Measurements from ENCODE around the gene SASH1. TPM values are rescaled to one million over a fixed set of nuclear protein-coding genes. Genes with fewer than 3 reads are reported as not detected.

SASH1 gene
- total and polyA plus RNA-seq, 2 experiments from 2014 or later, result 7.5 to 7.8 TPM

- Histone ChIP-seq H4K20me1 (ENCODE audit: insufficient read depth, poor library complexity, severe bottlenecking) (no peaks in the 10 kb centered on the region), H3K4me1 (ENCODE audit: insufficient read depth) (no peaks in the 10 kb centered on the region), H3K27ac (no peak overlapping the region), H3K4me3 (no peak overlapping the region), H3K9me3 (ENCODE audit: low read depth) (no peaks in the 10 kb centered on the region), H3K27me3 (no peaks in the 10 kb centered on the region), H3K9me2 (replicated peaks; ENCODE audit: insufficient read depth) (no peaks in the 10 kb centered on the region), H3K36me3 (replicated peaks; ENCODE audit: insufficient read depth, low read depth) (no peaks in the 10 kb centered on the region), H2AFZ (no peak overlapping the region), H3K79me2 (no peaks in the 10 kb centered on the region), H3K4me2 (no peak overlapping the region)
- no peak for DNase-seq (ENCODE audit: low spot score)
- WGBS (ENCODE audit: low lambda C conversion rate, missing lambda C conversion rate), result 66% methylated on average over 3 of the region's 3 CpGs
- no peak for TF ChIP-seq EZH2phosphoT487 (IDR thresholded peaks at IDR 0.05; ENCODE audit: low read depth, severe bottlenecking, unreplicated experiment)
- no peak for TF ChIP-seq EZH2 (IDR thresholded peaks at IDR 0.05; ENCODE audit: borderline replicate concordance)
- TF ChIP-seq, protein P1, sequence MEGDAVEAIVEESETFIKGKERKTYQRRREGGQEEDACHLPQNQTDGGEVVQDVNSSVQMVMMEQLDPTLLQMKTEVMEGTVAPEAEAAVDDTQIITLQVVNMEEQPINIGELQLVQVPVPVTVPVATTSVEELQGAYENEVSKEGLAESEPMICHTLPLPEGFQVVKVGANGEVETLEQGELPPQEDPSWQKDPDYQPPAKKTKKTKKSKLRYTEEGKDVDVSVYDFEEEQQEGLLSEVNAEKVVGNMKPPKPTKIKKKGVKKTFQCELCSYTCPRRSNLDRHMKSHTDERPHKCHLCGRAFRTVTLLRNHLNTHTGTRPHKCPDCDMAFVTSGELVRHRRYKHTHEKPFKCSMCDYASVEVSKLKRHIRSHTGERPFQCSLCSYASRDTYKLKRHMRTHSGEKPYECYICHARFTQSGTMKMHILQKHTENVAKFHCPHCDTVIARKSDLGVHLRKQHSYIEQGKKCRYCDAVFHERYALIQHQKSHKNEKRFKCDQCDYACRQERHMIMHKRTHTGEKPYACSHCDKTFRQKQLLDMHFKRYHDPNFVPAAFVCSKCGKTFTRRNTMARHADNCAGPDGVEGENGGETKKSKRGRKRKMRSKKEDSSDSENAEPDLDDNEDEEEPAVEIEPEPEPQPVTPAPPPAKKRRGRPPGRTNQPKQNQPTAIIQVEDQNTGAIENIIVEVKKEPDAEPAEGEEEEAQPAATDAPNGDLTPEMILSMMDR (IDR thresholded peaks at IDR 0.05; ENCODE audit: poor library complexity), result no peak
Observed at GRCh38 chr6:148311966-148312669, 30.5 kb upstream of the SASH1 start.

DNA sequence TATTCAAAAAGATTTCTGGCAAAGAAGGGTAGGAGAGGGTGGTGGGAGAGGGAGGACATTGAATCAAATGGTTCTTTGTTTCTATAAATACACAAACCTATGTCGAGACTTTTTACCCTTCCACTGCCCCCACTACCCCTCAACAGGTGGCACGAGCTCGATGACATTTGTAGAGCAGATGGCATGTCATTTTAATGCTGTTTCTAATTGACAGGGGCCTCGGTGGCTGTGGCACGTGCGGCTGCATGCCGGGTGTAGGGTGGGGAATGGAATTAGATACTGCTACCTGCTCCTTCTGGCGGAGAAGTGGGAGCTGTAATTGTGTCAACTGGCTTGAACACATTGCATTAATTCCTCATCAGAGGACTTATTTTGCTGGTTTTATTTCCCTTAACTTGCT lies 29.1 kb upstream of the SASH1 start:
- Histone ChIP-seq H3K4me1 (ENCODE audit: insufficient read depth) (no peaks in the 10 kb centered on the region), H3K79me2 (no peaks in the 10 kb centered on the region), H3K4me2 (no peak overlapping the region), H3K4me3 (no peak overlapping the region), H3K27ac (no peak overlapping the region), H4K20me1 (ENCODE audit: insufficient read depth, poor library complexity, severe bottlenecking) (no peaks in the 10 kb centered on the region), H3K36me3 (replicated peaks; ENCODE audit: insufficient read depth, low read depth) (no peaks in the 10 kb centered on the region), H2AFZ (no peak overlapping the region), H3K9me2 (replicated peaks; ENCODE audit: insufficient read depth) (no peaks in the 10 kb centered on the region), H3K27me3 (no peaks in the 10 kb centered on the region), H3K9me3 (ENCODE audit: low read depth) (no peaks in the 10 kb centered on the region)
- no peak for TF ChIP-seq EZH2 (IDR thresholded peaks at IDR 0.05; ENCODE audit: borderline replicate concordance)
- TF ChIP-seq EZH2phosphoT487 (IDR thresholded peaks at IDR 0.05; ENCODE audit: low read depth, severe bottlenecking, unreplicated experiment), result no peak
- TF ChIP-seq, protein P1 (IDR thresholded peaks at IDR 0.05; ENCODE audit: poor library complexity), result no peak
- no peak for DNase-seq (ENCODE audit: low spot score)
- 75% methylated on average over 8 of the region's 8 CpGs for WGBS (ENCODE audit: low lambda C conversion rate, missing lambda C conversion rate)

DNA sequence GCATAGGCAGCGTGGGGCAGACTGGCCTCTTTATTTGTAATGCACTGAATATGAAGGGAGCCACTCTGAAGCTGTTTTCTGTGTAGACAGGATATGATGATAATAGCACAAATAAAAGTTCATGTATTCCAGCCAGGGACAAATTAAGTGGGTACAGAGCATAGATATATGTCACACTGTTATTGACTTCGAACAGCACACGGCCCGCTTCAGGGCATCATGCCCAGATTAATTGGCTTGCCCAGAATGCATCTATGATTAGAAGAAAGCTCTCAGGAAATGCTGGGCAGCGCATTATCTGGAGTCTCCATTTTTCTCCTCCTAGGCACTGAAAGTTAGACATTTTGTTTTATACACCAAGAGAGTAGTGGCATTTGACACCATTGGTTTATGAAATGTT lies 26.3 kb upstream of the SASH1 start:
- 89% methylated on average over 5 of the region's 5 CpGs for WGBS (ENCODE audit: low lambda C conversion rate, missing lambda C conversion rate)
- Histone ChIP-seq H4K20me1 (ENCODE audit: insufficient read depth, poor library complexity, severe bottlenecking) (no peaks in the 10 kb centered on the region), H3K9me3 (ENCODE audit: low read depth) (no peaks in the 10 kb centered on the region), H3K79me2 (no peaks in the 10 kb centered on the region), H3K27ac (no peak overlapping the region), H2AFZ (no peak overlapping the region), H3K4me1 (ENCODE audit: insufficient read depth) (no peaks in the 10 kb centered on the region), H3K27me3 (no peaks in the 10 kb centered on the region), H3K36me3 (replicated peaks; ENCODE audit: insufficient read depth, low read depth) (no peaks in the 10 kb centered on the region), H3K4me3 (no peak overlapping the region), H3K9me2 (replicated peaks; ENCODE audit: insufficient read depth) (no peaks in the 10 kb centered on the region), H3K4me2 (no peak overlapping the region)
- TF ChIP-seq EZH2 (IDR thresholded peaks at IDR 0.05; ENCODE audit: borderline replicate concordance), result no peak
- TF ChIP-seq EZH2phosphoT487 (IDR thresholded peaks at IDR 0.05; ENCODE audit: low read depth, severe bottlenecking, unreplicated experiment), result no peak
- TF ChIP-seq, protein P1 (IDR thresholded peaks at IDR 0.05; ENCODE audit: poor library complexity), result no peak
- DNase-seq (ENCODE audit: low spot score), result no peak
